Osteocyte (in vitro differentiated cells): ENCODE results near the gene FOXL2NB. TPM values are rescaled to one million over a fixed set of nuclear protein-coding genes. Genes with fewer than 3 reads are reported as not detected.
A peak's percentile ranks its signal among the peaks of the same experiment; 100 is the strongest.

ENCODE experiments used
- DNase-seq: peaks from one replicate; pipeline ENCODE4 v3.0.0; 2021; ENCODE audit warnings: mixed read lengths; ENCODE audit not compliant: unreplicated experiment; ENCODE audit errors: extremely low spot score
- H3K27ac Mint-ChIP-seq: one replicate; pipeline ENCODE4 v1.8.0; 2021; ENCODE audit warnings: mild to moderate bottlenecking, mixed read lengths; ENCODE audit not compliant: unreplicated experiment
- H3K27me3 Mint-ChIP-seq: one replicate; pipeline ENCODE4 v1.8.0; 2021; ENCODE audit warnings: mixed read lengths; ENCODE audit not compliant: unreplicated experiment
- H3K36me3 Mint-ChIP-seq: one replicate; pipeline ENCODE4 v1.8.0; 2021; ENCODE audit warnings: mixed read lengths; ENCODE audit not compliant: unreplicated experiment
- H3K4me1 Mint-ChIP-seq: one replicate; pipeline ENCODE4 v1.8.0; 2021; ENCODE audit warnings: mixed read lengths; ENCODE audit not compliant: unreplicated experiment
- H3K4me3 Mint-ChIP-seq: one replicate; pipeline ENCODE4 v1.8.0; 2021; ENCODE audit warnings: mild to moderate bottlenecking, moderate library complexity, mixed read lengths; ENCODE audit not compliant: unreplicated experiment
- H3K9me3 Mint-ChIP-seq: one replicate; pipeline ENCODE4 v1.8.0; 2021; ENCODE audit warnings: mixed read lengths; ENCODE audit not compliant: unreplicated experiment
- CTCF ChIP-seq: fragments of 200-600 bp; sonication (generic); IDR thresholded peaks from 2 replicates; pipeline ENCODE4 v1.5.0; 2021; ENCODE audit warnings: antibody characterized with exemption, mild to moderate bottlenecking, moderate library complexity
- total RNA-seq: library from RNA; stranded (reverse); gene quantifications from 2 replicates; pipeline ENCODE4 v1.2.1, GENCODE V29; 2021

The FOXL2NB gene
- total RNA-seq, 1 donor from 2014 or later: 0.21 TPM

GRCh38 chr3:138939561-138940241, 7.3 kb upstream of the FOXL2NB start:
- H3K4me3 Mint-ChIP-seq: no peak overlapping the region
- no peak overlapping the region for H3K27ac Mint-ChIP-seq
- DNase-seq: no peak
- peaks cover 37% of the 10 kb centered on the region for H3K4me1 Mint-ChIP-seq
- no peaks in the 10 kb centered on the region for H3K36me3 Mint-ChIP-seq
- H3K9me3 Mint-ChIP-seq: no peaks in the 10 kb centered on the region
- TF ChIP-seq CTCF: no peak
- peaks cover 95% of the 10 kb centered on the region for H3K27me3 Mint-ChIP-seq

- DNase-seq: no peak
- Mint-ChIP-seq H3K36me3 (no peaks in the 10 kb centered on the region), H3K4me1 (peaks cover 44% of the 10 kb centered on the region), H3K9me3 (no peaks in the 10 kb centered on the region), H3K27ac (no peak overlapping the region), H3K27me3 (peaks cover 96% of the 10 kb centered on the region), H3K4me3 (no peak overlapping the region)
- no peak for TF ChIP-seq CTCF
Observed at GRCh38 chr3:138940446-138940845, 6.6 kb upstream of the FOXL2NB start.

- no peaks in the 10 kb centered on the region for H3K9me3 Mint-ChIP-seq
- H3K27ac Mint-ChIP-seq: no peak overlapping the region
- H3K4me3 Mint-ChIP-seq: no peak overlapping the region
- no peaks in the 10 kb centered on the region for H3K36me3 Mint-ChIP-seq
- peaks cover 89% of the 10 kb centered on the region for H3K27me3 Mint-ChIP-seq
- DNase-seq: no peak
- TF ChIP-seq CTCF: peak; percentile 50
- peaks cover 38% of the 10 kb centered on the region for H3K4me1 Mint-ChIP-seq
Observed at GRCh38 chr3:138941259-138941885, 5.6 kb upstream of the FOXL2NB start.

GRCh38 chr3:138942271-138942670, 4.7 kb upstream of the FOXL2NB start:
- Mint-ChIP-seq H3K9me3 (no peaks in the 10 kb centered on the region), H3K4me3 (no peak overlapping the region), H3K4me1 (peaks cover 35% of the 10 kb centered on the region), H3K27ac (no peak overlapping the region), H3K36me3 (no peaks in the 10 kb centered on the region), H3K27me3 (peaks cover 85% of the 10 kb centered on the region)
- no peak for DNase-seq
- TF ChIP-seq CTCF: no peak

GRCh38 chr3:138942861-138943623, 4.0 kb upstream of the FOXL2NB start:
- Mint-ChIP-seq H3K36me3 (no peaks in the 10 kb centered on the region), H3K27ac (no peak overlapping the region), H3K27me3 (peaks cover 85% of the 10 kb centered on the region), H3K4me3 (no peak overlapping the region), H3K9me3 (no peaks in the 10 kb centered on the region), H3K4me1 (peaks cover 31% of the 10 kb centered on the region)
- DNase-seq: no peak
- TF ChIP-seq CTCF: no peak
